H9 (cell line): ENCODE data around the gene RIOX2. TPM values are rescaled to one million over a fixed set of nuclear protein-coding genes. Genes with fewer than 3 reads are reported as not detected.

Experiments used
- DNase-seq: peaks from one replicate; pipeline ENCODE4 v3.0.0-alpha.2; 2017
- H2AFZ ChIP-seq: one replicate; pipeline ENCODE4 v1.6.1; 2013; ENCODE audit warnings: mild to moderate bottlenecking, low read length, control low read depth, moderate library complexity
- H2AK5ac ChIP-seq: 2 replicates; pipeline ENCODE4 v1.6.1; 2013; ENCODE audit warnings: low read length, control low read depth, mixed read lengths; ENCODE audit not compliant: insufficient read length
- H2BK120ac ChIP-seq: one replicate; pipeline ENCODE4 v1.6.1; 2013; ENCODE audit warnings: low read depth, mild to moderate bottlenecking, low read length, control low read depth, inconsistent platforms; ENCODE audit not compliant: poor library complexity, severe bottlenecking
- H2BK12ac ChIP-seq: 2 replicates; pipeline ENCODE4 v1.6.1; 2013; ENCODE audit warnings: low read length, control low read depth, mixed read lengths, low read depth; ENCODE audit not compliant: insufficient read length
- H2BK15ac ChIP-seq: 2 replicates; pipeline ENCODE4 v1.6.1; 2013; ENCODE audit warnings: low read depth, low read length, control low read depth
- H2BK20ac ChIP-seq: one replicate; pipeline ENCODE4 v1.6.1; 2013; ENCODE audit warnings: low read depth, mild to moderate bottlenecking, low read length, control low read depth, inconsistent platforms; ENCODE audit not compliant: poor library complexity, severe bottlenecking
- H2BK5ac ChIP-seq: 2 replicates; pipeline ENCODE4 v1.6.1; 2013; ENCODE audit warnings: low read length, control low read depth, mixed read lengths; ENCODE audit not compliant: insufficient read length
- H3K14ac ChIP-seq: 2 replicates; pipeline ENCODE4 v1.6.1; 2013; ENCODE audit warnings: low read length, control low read depth; ENCODE audit not compliant: insufficient read depth
- H3K18ac ChIP-seq: 2 replicates; pipeline ENCODE4 v1.6.1; 2013; ENCODE audit warnings: low read depth, mild to moderate bottlenecking, mixed read lengths, low read length, control low read depth; ENCODE audit not compliant: insufficient read length
- H3K23ac ChIP-seq: 2 replicates; pipeline ENCODE4 v1.6.1; 2013; ENCODE audit warnings: low read length, control low read depth, mixed read lengths, low read depth; ENCODE audit not compliant: insufficient read length
- H3K23me2 ChIP-seq: 2 replicates; pipeline ENCODE4 v1.6.1; 2013; ENCODE audit warnings: low read depth, mild to moderate bottlenecking, mixed read lengths, low read length, control low read depth; ENCODE audit not compliant: insufficient read length, poor library complexity, severe bottlenecking
- H3K27ac ChIP-seq: 2 replicates; pipeline ENCODE4 v1.5.1; 2013; ENCODE audit warnings: low read length, control low read depth, mixed read lengths, low read depth; ENCODE audit not compliant: insufficient read length
- H3K27me3 ChIP-seq: 2 replicates; pipeline ENCODE4 v1.6.1; 2013; ENCODE audit warnings: low read length, control low read depth, inconsistent platforms; ENCODE audit not compliant: insufficient read depth
- H3K4ac ChIP-seq: 2 replicates; pipeline ENCODE4 v1.6.1; 2013; ENCODE audit warnings: low read depth, mild to moderate bottlenecking, control low read depth, inconsistent platforms, low read length, moderate library complexity
- H3K4me1 ChIP-seq: 2 replicates; pipeline ENCODE4 v1.6.1; 2013; ENCODE audit warnings: low read length, control low read depth, inconsistent platforms; ENCODE audit not compliant: insufficient read depth
- H3K4me2 ChIP-seq: 2 replicates; pipeline ENCODE4 v1.6.1; 2013; ENCODE audit warnings: low read length, control low read depth, mixed read lengths; ENCODE audit not compliant: insufficient read length, insufficient read depth
- H3K56ac ChIP-seq: 2 replicates; pipeline ENCODE4 v1.6.1; 2013; ENCODE audit warnings: low read depth, mild to moderate bottlenecking, mixed read lengths, low read length, control low read depth; ENCODE audit not compliant: insufficient read length
- H3K79me1 ChIP-seq: 2 replicates; pipeline ENCODE4 v1.6.1; 2013; ENCODE audit warnings: low read depth, mild to moderate bottlenecking, moderate library complexity, low read length, control low read depth, inconsistent platforms; ENCODE audit not compliant: insufficient read depth, poor library complexity, severe bottlenecking
- H3K79me2 ChIP-seq: 2 replicates; pipeline ENCODE4 v1.6.1; 2013; ENCODE audit warnings: low read length, control low read depth, inconsistent platforms; ENCODE audit not compliant: insufficient read depth
- H3K9ac ChIP-seq: 2 replicates; pipeline ENCODE4 v1.6.1; 2013; ENCODE audit warnings: low read length, control low read depth, mixed read lengths; ENCODE audit not compliant: insufficient read length; ENCODE audit errors: extremely low read depth
- H3K9me3 ChIP-seq: one replicate; pipeline ENCODE4 v1.6.1; 2013; ENCODE audit warnings: low read depth, low read length, inconsistent platforms; ENCODE audit not compliant: control insufficient read depth
- H3T11ph ChIP-seq: one replicate; pipeline ENCODE4 v1.6.1; 2013; ENCODE audit warnings: mild to moderate bottlenecking, low read length, control low read depth, inconsistent platforms
- H4K20me1 ChIP-seq: one replicate; pipeline ENCODE4 v1.6.1; 2013; ENCODE audit not compliant: control insufficient read depth, insufficient read length, insufficient read depth
- H4K5ac ChIP-seq: 2 replicates; pipeline ENCODE4 v1.6.1; 2013; ENCODE audit warnings: low read depth, mild to moderate bottlenecking, mixed read lengths, low read length, control low read depth; ENCODE audit not compliant: insufficient read length
- H4K8ac ChIP-seq: replicated peaks from 2 replicates; pipeline ENCODE4 v1.6.1; 2013; ENCODE audit warnings: low read length, control low read depth, mixed read lengths, low read depth; ENCODE audit not compliant: insufficient read length
- H4K91ac ChIP-seq: 2 replicates; pipeline ENCODE4 v1.6.1; 2013; ENCODE audit warnings: low read depth, mild to moderate bottlenecking, moderate library complexity, mixed read lengths, low read length, control low read depth; ENCODE audit not compliant: insufficient read length
- H3K27ac Mint-ChIP-seq, 3 experiments: 2 replicates in 2 of 3; 3 replicates in 1 of 3; pipeline ENCODE4 v1.8.0; 2020 to 2021; ENCODE audit warnings: mixed read lengths in 3 of 3, mild to moderate bottlenecking in 1 of 3, moderate library complexity in 1 of 3
- H3K27me3 Mint-ChIP-seq: 2 replicates; pipeline ENCODE4 v1.8.0; 2021; ENCODE audit warnings: low read depth, mild to moderate bottlenecking, moderate library complexity, mixed read lengths
- H3K36me3 Mint-ChIP-seq, 3 experiments: 2 replicates in 2 of 3; 3 replicates in 1 of 3; pipeline ENCODE4 v1.8.0; 2020 to 2021; ENCODE audit warnings: low read depth in 3 of 3, mixed read lengths in 3 of 3; ENCODE audit not compliant: insufficient read depth in 1 of 3
- H3K4me1 Mint-ChIP-seq, 2 experiments: 2 replicates each; pipeline ENCODE4 v1.8.0; 2020; ENCODE audit warnings: mixed read lengths in 2 of 2
- H3K4me3 Mint-ChIP-seq, 2 experiments: 2 replicates in 1 of 2; 3 replicates in 1 of 2; pipeline ENCODE4 v1.8.0; 2020 to 2021; ENCODE audit warnings: mild to moderate bottlenecking in 2 of 2, mixed read lengths in 2 of 2, moderate library complexity in 1 of 2
- H3K9me3 Mint-ChIP-seq, 2 experiments: 2 replicates in 1 of 2; 3 replicates in 1 of 2; pipeline ENCODE4 v1.8.0; 2020; ENCODE audit warnings: mild to moderate bottlenecking in 2 of 2, mixed read lengths in 2 of 2, moderate library complexity in 1 of 2
- WGBS: extraction: QIAGEN DNeasy Blood & Tissue Kit; methylation state at CpG from one replicate; pipeline ENCODE4 v1.1.7; 2013; ENCODE audit warnings: missing lambda C conversion rate, low lambda C conversion rate, mixed read lengths; ENCODE audit not compliant: insufficient read length; ENCODE audit errors: extremely low coverage; 5-methylcytosine and 5-hydroxymethylcytosine counted together
- total RNA-seq: library from RNA; stranded (reverse); gene quantifications from 2 replicates; pipeline ENCODE4 v1.2.1, GENCODE V29; 2021
- TF ChIP-seq, protein P1 (sequence below): fragments of 200-600 bp; sonication (generic); conservative IDR thresholded peaks from 3 replicates; pipeline ENCODE4 v1.8.0; 2021; ENCODE audit warnings: antibody characterized with exemption, mild to moderate bottlenecking

The RIOX2 gene
- total RNA-seq, 1 experiment from 2014 or later, result 15.5 TPM

DNA sequence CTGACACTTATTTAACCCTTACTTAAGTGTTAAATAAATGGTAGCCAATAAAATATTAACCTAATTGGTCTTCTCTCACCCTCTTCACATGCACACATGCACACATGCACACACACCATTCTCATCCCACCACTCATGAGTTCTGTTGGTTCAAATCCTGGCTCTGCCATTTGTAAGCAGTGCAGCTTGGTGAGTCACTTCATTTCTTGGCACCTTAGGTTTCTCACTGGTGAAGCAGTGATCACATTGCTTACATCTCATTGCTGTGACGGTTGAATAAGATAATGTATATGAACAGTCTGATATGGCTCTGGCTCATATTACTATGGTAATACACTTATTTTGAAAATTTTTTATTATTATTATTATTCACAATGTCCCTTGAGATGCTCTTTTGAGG is 33.8 kb downstream of the RIOX2 start:
- Mint-ChIP-seq H3K9me3 (no peaks in the 10 kb centered on the region), H3K27me3 (no peaks in the 10 kb centered on the region), H3K36me3 (peaks cover 0 to 7% (median 5%) of the 10 kb centered on the region in 3 experiments; a peak in 4 of 7 replicates), H3K4me1 (no peaks in the 10 kb centered on the region), H3K27ac (no peak overlapping the region), H3K4me3 (no peak overlapping the region)
- H2BK12ac ChIP-seq, result no peak overlapping the region
- TF ChIP-seq, protein P1, sequence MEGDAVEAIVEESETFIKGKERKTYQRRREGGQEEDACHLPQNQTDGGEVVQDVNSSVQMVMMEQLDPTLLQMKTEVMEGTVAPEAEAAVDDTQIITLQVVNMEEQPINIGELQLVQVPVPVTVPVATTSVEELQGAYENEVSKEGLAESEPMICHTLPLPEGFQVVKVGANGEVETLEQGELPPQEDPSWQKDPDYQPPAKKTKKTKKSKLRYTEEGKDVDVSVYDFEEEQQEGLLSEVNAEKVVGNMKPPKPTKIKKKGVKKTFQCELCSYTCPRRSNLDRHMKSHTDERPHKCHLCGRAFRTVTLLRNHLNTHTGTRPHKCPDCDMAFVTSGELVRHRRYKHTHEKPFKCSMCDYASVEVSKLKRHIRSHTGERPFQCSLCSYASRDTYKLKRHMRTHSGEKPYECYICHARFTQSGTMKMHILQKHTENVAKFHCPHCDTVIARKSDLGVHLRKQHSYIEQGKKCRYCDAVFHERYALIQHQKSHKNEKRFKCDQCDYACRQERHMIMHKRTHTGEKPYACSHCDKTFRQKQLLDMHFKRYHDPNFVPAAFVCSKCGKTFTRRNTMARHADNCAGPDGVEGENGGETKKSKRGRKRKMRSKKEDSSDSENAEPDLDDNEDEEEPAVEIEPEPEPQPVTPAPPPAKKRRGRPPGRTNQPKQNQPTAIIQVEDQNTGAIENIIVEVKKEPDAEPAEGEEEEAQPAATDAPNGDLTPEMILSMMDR, result no peak
- H3K14ac ChIP-seq, result no peak overlapping the region
- no peak overlapping the region for H2BK5ac ChIP-seq
- H3K4me1 ChIP-seq, result no peaks in the 10 kb centered on the region
- no peaks in the 10 kb centered on the region for H3K79me1 ChIP-seq
- H3K56ac ChIP-seq, result no peak overlapping the region
- H2AK5ac ChIP-seq, result no peak overlapping the region
- DNase-seq, result no peak
- no peak overlapping the region for H2BK120ac ChIP-seq
- H3K23me2 ChIP-seq, result no peaks in the 10 kb centered on the region
- H4K20me1 ChIP-seq, result no peaks in the 10 kb centered on the region
- no peaks in the 10 kb centered on the region for H3K79me2 ChIP-seq
- no peak overlapping the region for H3K4me2 ChIP-seq
- H4K8ac ChIP-seq, result no peak overlapping the region
- WGBS, result no CpG with 5 or more reads among the region's 1 CpG
- H3K23ac ChIP-seq, result no peak overlapping the region
- H3K27me3 ChIP-seq, result no peaks in the 10 kb centered on the region
- H3K9me3 ChIP-seq, result no peaks in the 10 kb centered on the region
- no peak overlapping the region for H3K27ac ChIP-seq
- H4K91ac ChIP-seq, result no peak overlapping the region
- H3K9ac ChIP-seq, result no peak overlapping the region
- no peak overlapping the region for H2BK20ac ChIP-seq
- no peak overlapping the region for H4K5ac ChIP-seq
- H3K18ac ChIP-seq, result no peak overlapping the region
- H3T11ph ChIP-seq, result no peak overlapping the region
- no peak overlapping the region for H3K4ac ChIP-seq
- H2BK15ac ChIP-seq, result no peak overlapping the region
- H2AFZ ChIP-seq, result no peak overlapping the region
